SH-SY5Y (cell line): ENCODE measurements around the gene PTDSS2.

Source experiments
- GATA2 ChIP-seq: IDR thresholded peaks from 2 replicates; pipeline ENCODE4 v1.6.1; 2011; ENCODE audit warnings: mild to moderate bottlenecking, low read depth, low read length
- GATA3 ChIP-seq: IDR thresholded peaks from 2 replicates; pipeline ENCODE4 v1.6.1; 2011; ENCODE audit warnings: low read depth, mild to moderate bottlenecking, low read length, moderate library complexity

GRCh38 chr11:507727-508515 is 57.8 kb downstream of the PTDSS2 start:
- TF ChIP-seq GATA2 (no peak), GATA3 (no peak)
